Measurements from ENCODE around the gene ADTRP.
"Not testable (repeated sequence)": the region's sequence is repeated elsewhere in the genome, so short reads cannot be mapped to it uniquely, and the experiment has no call there.

Gene ADTRP

GRCh38 chr6:11803591-11803971 lies 25.0 kb upstream of the ADTRP start:
- Histone ChIP-seq H3K56ac (ENCODE audit: low read length) (no peak overlapping the region), H2BK15ac (replicated peaks; ENCODE audit: low read depth) (no peak overlapping the region), H2AK5ac (ENCODE audit: low read length) (no peak overlapping the region), H3K4me1 (ENCODE audit: control insufficient read depth, low read depth, low read length) (peaks cover 17% of the 10 kb centered on the region), H2BK5ac (ENCODE audit: low read length) (no peak overlapping the region), H3K9ac (ENCODE audit: low read length) (no peak overlapping the region), H3K79me2 (ENCODE audit: control insufficient read depth, insufficient read depth, low read length) (no peaks in the 10 kb centered on the region), H3K27me3 (ENCODE audit: insufficient read depth, low read length, poor library complexity) (no peaks in the 10 kb centered on the region), H3K36me3 (ENCODE audit: control insufficient read depth, insufficient read depth, low read length) (no peaks in the 10 kb centered on the region), H3K79me1 (ENCODE audit: low read length) (no peaks in the 10 kb centered on the region), H4K8ac (ENCODE audit: low read depth, low read length) (no peak overlapping the region), H3K23ac (ENCODE audit: low read length) (no peak overlapping the region), H3K4me3 (ENCODE audit: low read length) (no peak overlapping the region), H3K18ac (ENCODE audit: low read length) (no peak overlapping the region), H3K4me2 (ENCODE audit: low read length) (no peak overlapping the region), H4K5ac (ENCODE audit: low read length) (no peak overlapping the region), H3K27ac (ENCODE audit: low read depth, low read length) (no peak overlapping the region), H3K4ac (ENCODE audit: low read depth, low read length) (no peak overlapping the region), H2BK120ac (ENCODE audit: low read depth, low read length) (no peak overlapping the region)
- 89% methylated on average over 1 of the region's 2 CpGs for WGBS (ENCODE audit: extremely low coverage, insufficient coverage, low lambda C conversion rate)
- no peak for DNase-seq

- no peak for DNase-seq
- no CpG with 5 or more reads among the region's 6 CpGs for WGBS (ENCODE audit: extremely low coverage, insufficient coverage, low lambda C conversion rate)
- Histone ChIP-seq H3K23ac (ENCODE audit: low read length) (no peak overlapping the region), H2BK120ac (ENCODE audit: low read depth, low read length) (peak overlapping the region; percentile 85), H3K18ac (ENCODE audit: low read length) (no peak overlapping the region), H2BK5ac (ENCODE audit: low read length) (no peak overlapping the region), H3K56ac (ENCODE audit: low read length) (no peak overlapping the region), H2BK15ac (replicated peaks; ENCODE audit: low read depth) (peak overlapping the region; percentile 21), H4K5ac (ENCODE audit: low read length) (no peak overlapping the region), H3K36me3 (ENCODE audit: control insufficient read depth, insufficient read depth, low read length) (no peaks in the 10 kb centered on the region), H2AK5ac (ENCODE audit: low read length) (no peak overlapping the region), H3K9ac (ENCODE audit: low read length) (no peak overlapping the region), H3K4ac (ENCODE audit: low read depth, low read length) (no peak overlapping the region), H3K79me2 (ENCODE audit: control insufficient read depth, insufficient read depth, low read length) (no peaks in the 10 kb centered on the region), H3K27me3 (ENCODE audit: insufficient read depth, low read length, poor library complexity) (no peaks in the 10 kb centered on the region), H3K4me1 (ENCODE audit: control insufficient read depth, low read depth, low read length) (peaks cover 17% of the 10 kb centered on the region), H3K4me3 (ENCODE audit: low read length) (no peak overlapping the region), H3K79me1 (ENCODE audit: low read length) (no peaks in the 10 kb centered on the region), H4K8ac (ENCODE audit: low read depth, low read length) (no peak overlapping the region), H3K4me2 (ENCODE audit: low read length) (no peak overlapping the region), H3K27ac (ENCODE audit: low read depth, low read length) (no peak overlapping the region)
Measured at GRCh38 chr6:11802886-11803590, 24.4 kb upstream of the ADTRP start.

- H2BK5ac ChIP-seq (ENCODE audit: low read length); H3K4me2 ChIP-seq (ENCODE audit: low read length); H3K23ac ChIP-seq (ENCODE audit: low read length); H3K18ac ChIP-seq (ENCODE audit: low read length); H3K27me3 ChIP-seq (ENCODE audit: insufficient read depth, low read length, poor library complexity); H3K9ac ChIP-seq (ENCODE audit: low read length); H3K56ac ChIP-seq (ENCODE audit: low read length); H3K4ac ChIP-seq (ENCODE audit: low read depth, low read length); H4K8ac ChIP-seq (ENCODE audit: low read depth, low read length); H3K79me1 ChIP-seq (ENCODE audit: low read length); H2AK5ac ChIP-seq (ENCODE audit: low read length); H3K4me1 ChIP-seq (ENCODE audit: control insufficient read depth, low read depth, low read length); H3K27ac ChIP-seq (ENCODE audit: low read depth, low read length); H3K79me2 ChIP-seq (ENCODE audit: control insufficient read depth, insufficient read depth, low read length); H2BK120ac ChIP-seq (ENCODE audit: low read depth, low read length); H2BK15ac ChIP-seq (replicated peaks; ENCODE audit: low read depth); H3K36me3 ChIP-seq (ENCODE audit: control insufficient read depth, insufficient read depth, low read length); DNase-seq; H3K4me3 ChIP-seq (ENCODE audit: low read length); H4K5ac ChIP-seq (ENCODE audit: low read length): not testable (repeated sequence)
- no CpG with 5 or more reads among the region's 1 CpG for WGBS (ENCODE audit: extremely low coverage, insufficient coverage, low lambda C conversion rate)
Measured at GRCh38 chr6:11800531-11800930, 21.9 kb upstream of the ADTRP start.

- no peak overlapping the region for H2BK5ac ChIP-seq (ENCODE audit: low read length)
- H3K23ac ChIP-seq (ENCODE audit: low read length), result no peak overlapping the region
- no peak overlapping the region for H2BK120ac ChIP-seq (ENCODE audit: low read depth, low read length)
- no CpG with 5 or more reads among the region's 7 CpGs for WGBS (ENCODE audit: extremely low coverage, insufficient coverage, low lambda C conversion rate)
- no peak overlapping the region for H3K9ac ChIP-seq (ENCODE audit: low read length)
- no peak overlapping the region for H2AK5ac ChIP-seq (ENCODE audit: low read length)
- H3K79me2 ChIP-seq (ENCODE audit: control insufficient read depth, insufficient read depth, low read length), result no peaks in the 10 kb centered on the region
- no peak overlapping the region for H3K4me3 ChIP-seq (ENCODE audit: low read length)
- H3K4me1 ChIP-seq (ENCODE audit: control insufficient read depth, low read depth, low read length), result no peaks in the 10 kb centered on the region
- H3K27ac ChIP-seq (ENCODE audit: low read depth, low read length), result no peak overlapping the region
- no peaks in the 10 kb centered on the region for H3K27me3 ChIP-seq (ENCODE audit: insufficient read depth, low read length, poor library complexity)
- H3K79me1 ChIP-seq (ENCODE audit: low read length), result no peaks in the 10 kb centered on the region
- H3K18ac ChIP-seq (ENCODE audit: low read length), result no peak overlapping the region
- no peak for DNase-seq
- no peak overlapping the region for H4K8ac ChIP-seq (ENCODE audit: low read depth, low read length)
- H4K5ac ChIP-seq (ENCODE audit: low read length), result no peak overlapping the region
- H3K4me2 ChIP-seq (ENCODE audit: low read length), result no peak overlapping the region
- H3K56ac ChIP-seq (ENCODE audit: low read length), result no peak overlapping the region
- H3K36me3 ChIP-seq (ENCODE audit: control insufficient read depth, insufficient read depth, low read length), result no peaks in the 10 kb centered on the region
- H2BK15ac ChIP-seq (replicated peaks; ENCODE audit: low read depth), result no peak overlapping the region
- H3K4ac ChIP-seq (ENCODE audit: low read depth, low read length), result no peak overlapping the region
Measured at GRCh38 chr6:11798538-11798937, 19.9 kb upstream of the ADTRP start.

GRCh38 chr6:11798096-11798495 lies 19.5 kb upstream of the ADTRP start:
- Histone ChIP-seq H3K4me1 (ENCODE audit: control insufficient read depth, low read depth, low read length) (no peaks in the 10 kb centered on the region), H3K36me3 (ENCODE audit: control insufficient read depth, insufficient read depth, low read length) (no peaks in the 10 kb centered on the region), H3K4me3 (ENCODE audit: low read length) (no peak overlapping the region), H2AK5ac (ENCODE audit: low read length) (no peak overlapping the region), H3K23ac (ENCODE audit: low read length) (no peak overlapping the region), H3K4me2 (ENCODE audit: low read length) (no peak overlapping the region), H4K5ac (ENCODE audit: low read length) (no peak overlapping the region), H3K4ac (ENCODE audit: low read depth, low read length) (no peak overlapping the region), H2BK5ac (ENCODE audit: low read length) (no peak overlapping the region), H2BK15ac (replicated peaks; ENCODE audit: low read depth) (no peak overlapping the region), H3K27me3 (ENCODE audit: insufficient read depth, low read length, poor library complexity) (no peaks in the 10 kb centered on the region), H3K18ac (ENCODE audit: low read length) (no peak overlapping the region), H3K9ac (ENCODE audit: low read length) (no peak overlapping the region), H2BK120ac (ENCODE audit: low read depth, low read length) (no peak overlapping the region), H3K79me1 (ENCODE audit: low read length) (no peaks in the 10 kb centered on the region), H4K8ac (ENCODE audit: low read depth, low read length) (no peak overlapping the region), H3K56ac (ENCODE audit: low read length) (no peak overlapping the region), H3K27ac (ENCODE audit: low read depth, low read length) (no peak overlapping the region), H3K79me2 (ENCODE audit: control insufficient read depth, insufficient read depth, low read length) (no peaks in the 10 kb centered on the region)
- no peak for DNase-seq
- no CpG with 5 or more reads among the region's 1 CpG for WGBS (ENCODE audit: extremely low coverage, insufficient coverage, low lambda C conversion rate)

- Histone ChIP-seq H3K23ac (ENCODE audit: low read length) (no peak overlapping the region), H2BK120ac (ENCODE audit: low read depth, low read length) (no peak overlapping the region), H4K5ac (ENCODE audit: low read length) (no peak overlapping the region), H3K4me1 (ENCODE audit: control insufficient read depth, low read depth, low read length) (no peaks in the 10 kb centered on the region), H3K56ac (ENCODE audit: low read length) (no peak overlapping the region), H3K36me3 (ENCODE audit: control insufficient read depth, insufficient read depth, low read length) (no peaks in the 10 kb centered on the region), H3K79me2 (ENCODE audit: control insufficient read depth, insufficient read depth, low read length) (no peaks in the 10 kb centered on the region), H4K8ac (ENCODE audit: low read depth, low read length) (no peak overlapping the region), H3K4me3 (ENCODE audit: low read length) (no peak overlapping the region), H2AK5ac (ENCODE audit: low read length) (no peak overlapping the region), H2BK15ac (replicated peaks; ENCODE audit: low read depth) (no peak overlapping the region), H3K27me3 (ENCODE audit: insufficient read depth, low read length, poor library complexity) (no peaks in the 10 kb centered on the region), H3K27ac (ENCODE audit: low read depth, low read length) (no peak overlapping the region), H2BK5ac (ENCODE audit: low read length) (no peak overlapping the region), H3K79me1 (ENCODE audit: low read length) (no peaks in the 10 kb centered on the region), H3K9ac (ENCODE audit: low read length) (no peak overlapping the region), H3K18ac (ENCODE audit: low read length) (no peak overlapping the region), H3K4me2 (ENCODE audit: low read length) (no peak overlapping the region), H3K4ac (ENCODE audit: low read depth, low read length) (no peak overlapping the region)
- DNase-seq, result no peak
- WGBS (ENCODE audit: extremely low coverage, insufficient coverage, low lambda C conversion rate), result no CpG with 5 or more reads among the region's 5 CpGs
Measured at GRCh38 chr6:11796829-11797228, 18.2 kb upstream of the ADTRP start.

All from mesendoderm (in vitro differentiated cells).